ENCODE measurements around the gene MTHFD2L. TPM values are rescaled to one million over a fixed set of nuclear protein-coding genes. Genes with fewer than 3 reads are reported as not detected.

MTHFD2L gene
- 9.1 TPM for total RNA-seq
- long read RNA-seq, transcript MTHFD2L-208 (2 exons, 2,363 nt), result major isoform, 6 of 17 reads
- long read RNA-seq, transcript MTHFD2L-203 (8 exons, 2,354 nt), result major isoform, 6 of 17 reads
- long read RNA-seq, partial matches to known transcripts, result 0 of 17 reads
- long read RNA-seq, other reads (novel, unspliced or antisense), result 5 of 17 reads

DNA sequence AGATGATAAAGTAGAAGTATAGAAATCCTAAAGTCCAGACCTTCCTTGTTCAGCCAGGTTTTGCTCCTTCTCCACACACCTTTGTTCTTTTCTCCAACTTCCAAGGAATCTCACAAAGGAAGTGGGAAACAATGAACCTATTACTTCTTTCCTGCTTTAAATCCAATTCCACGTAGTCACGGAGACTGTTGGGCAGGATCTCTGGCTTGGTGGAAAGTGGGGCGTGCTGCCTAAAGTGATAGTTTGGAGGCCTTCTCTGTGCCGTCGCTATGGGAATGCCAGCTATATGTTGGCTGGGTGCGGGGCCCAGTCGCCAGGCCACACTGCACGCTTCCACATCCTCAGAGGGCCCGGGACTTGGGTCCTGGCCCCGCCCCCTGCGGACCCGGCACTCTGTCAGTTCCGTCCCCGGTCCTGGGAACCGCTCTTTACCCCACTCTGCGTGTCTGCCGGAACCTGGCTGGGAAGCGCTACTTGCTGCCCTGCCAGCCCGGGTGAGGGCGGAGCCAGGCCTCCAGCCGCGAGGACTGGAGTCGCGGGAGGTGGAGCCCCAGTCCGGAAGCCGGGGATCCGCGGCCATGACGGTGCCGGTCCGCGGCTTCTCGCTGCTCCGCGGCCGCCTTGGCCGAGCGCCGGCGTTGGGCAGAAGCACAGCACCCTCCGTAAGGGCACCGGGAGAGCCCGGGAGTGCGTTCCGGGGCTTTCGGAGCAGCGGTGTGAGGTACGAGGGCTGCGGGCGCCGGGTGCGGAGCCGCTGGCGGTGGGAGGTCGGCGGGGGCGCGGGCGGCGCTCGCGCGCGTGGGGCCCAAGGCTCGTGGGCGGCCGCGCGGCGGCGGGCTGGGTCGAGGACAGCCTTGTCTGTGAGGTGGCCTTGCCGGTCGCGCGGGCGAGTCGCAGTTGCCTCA lies at the start of gene MTHFD2L:
TSS of gene MTHFD2L (plus strand) at position 558 of the 905 bp plus-strand sequence. CDS start at position 579, 21 bp downstream.
- ATAC-seq (ENCODE audit: poor library complexity) (peak; percentile 99), DNase-seq (peak; percentile 97)
- intact Hi-C loops (cut with DNase I), result no loop called here

DNA sequence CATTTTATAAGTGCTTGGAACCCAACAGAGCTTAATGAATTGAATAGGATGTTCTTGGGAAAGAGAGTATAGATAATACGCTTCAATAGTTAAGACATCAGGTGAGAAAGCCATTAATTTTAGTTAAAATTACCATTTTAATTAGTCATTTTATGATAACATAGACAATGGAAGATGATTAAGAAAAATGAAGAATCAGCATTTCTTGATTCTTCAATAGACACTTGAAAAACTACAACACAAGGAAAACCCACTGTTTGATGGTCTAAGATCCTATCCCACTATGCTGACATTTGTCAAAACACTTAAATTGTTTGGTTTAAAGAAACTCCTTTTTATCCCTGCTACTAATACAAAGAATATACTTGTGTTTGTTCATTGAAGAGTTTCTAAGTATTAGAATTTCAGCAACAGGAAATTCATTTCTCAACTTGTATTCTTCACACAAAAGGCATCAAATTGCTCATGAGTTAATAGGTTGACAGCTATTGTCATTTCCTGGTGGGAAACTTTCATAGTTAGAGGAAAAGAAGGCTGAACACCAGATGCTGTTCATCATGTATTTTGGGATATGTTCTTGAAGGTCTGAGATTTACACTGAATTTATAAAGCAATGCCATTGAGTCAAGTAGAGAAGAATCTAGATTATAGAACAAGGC lies 49.3 kb upstream of the MTHFD2L start:
- intact Hi-C loops (cut with DNase I), result no loop called here

DNA sequence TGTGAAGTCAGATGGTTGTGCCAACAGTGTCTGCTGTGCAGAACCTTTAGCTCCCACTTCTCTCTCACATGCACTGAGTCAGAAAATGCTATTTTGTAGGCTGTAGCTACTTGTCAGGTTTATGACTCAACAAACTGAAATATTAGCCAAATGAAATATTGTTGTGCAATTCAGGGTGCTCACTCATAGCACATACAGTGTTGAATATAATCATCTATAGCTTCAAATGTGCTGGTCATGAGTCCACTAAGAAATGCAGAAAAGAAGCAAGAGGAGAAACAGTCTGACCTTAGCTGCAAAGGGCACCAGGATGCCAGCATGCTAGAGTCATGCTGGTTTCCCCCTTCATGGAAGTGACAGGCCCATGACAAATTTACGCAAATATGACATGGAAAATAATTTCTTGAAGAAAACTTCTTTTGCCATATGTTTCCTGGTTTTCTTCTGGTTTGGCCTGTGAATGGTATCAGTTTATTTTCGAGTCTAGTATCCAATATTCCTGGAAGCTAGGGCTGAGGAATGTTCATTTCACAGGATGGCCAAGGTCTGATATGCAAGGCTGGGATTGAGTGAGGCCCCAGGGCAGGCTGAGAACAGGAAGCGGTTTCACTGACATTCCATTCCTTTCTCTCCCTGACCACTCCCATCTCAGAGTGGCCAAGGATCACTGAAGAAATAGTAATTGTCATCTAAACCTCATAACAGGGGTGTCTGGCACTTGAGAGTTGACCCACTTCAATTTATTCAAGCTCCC lies 48.6 kb upstream of the MTHFD2L start:
- peak; percentile 51 for DNase-seq
- intact Hi-C loops (cut with DNase I), result no loop called here
- ATAC-seq (ENCODE audit: poor library complexity), result peak; percentile 85

More for the DNA sequence above, 49.3 kb upstream of the MTHFD2L start:
- ATAC-seq (ENCODE audit: poor library complexity) (no peak), DNase-seq (no peak)

DNA sequence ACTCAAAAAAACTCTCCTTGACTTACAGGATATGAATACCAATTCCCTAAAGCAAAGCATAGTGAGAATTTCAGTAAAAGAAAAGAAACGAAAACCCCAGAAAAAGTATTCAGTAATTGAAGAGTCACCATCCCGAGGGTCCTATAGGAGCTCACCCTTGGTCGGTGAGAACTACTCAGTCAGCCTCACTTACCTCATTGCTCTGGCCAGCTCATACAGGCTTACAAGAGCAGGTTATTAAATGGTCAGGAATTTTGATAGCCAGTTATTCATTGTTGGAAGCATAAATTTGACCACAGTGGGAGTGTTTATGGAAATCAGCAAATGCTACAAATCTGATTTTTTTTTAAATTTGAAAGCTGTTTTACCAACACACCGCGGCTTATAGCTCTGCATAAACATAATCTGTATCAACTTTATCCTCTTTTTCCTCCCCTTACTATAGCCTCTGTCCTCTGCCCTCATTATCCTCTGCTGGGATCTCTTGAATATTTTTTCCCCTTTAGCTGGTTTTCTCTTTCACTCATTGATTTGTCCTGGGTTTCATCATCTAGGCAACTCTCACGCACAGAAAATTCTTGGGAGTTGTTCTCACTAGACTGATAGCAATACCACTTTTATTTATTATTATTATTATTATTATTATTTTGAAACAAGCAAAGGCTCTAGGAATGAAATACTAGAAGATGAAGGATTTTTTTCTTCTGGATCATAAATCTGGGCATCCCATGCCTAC lies 47.9 kb upstream of the MTHFD2L start:
- DNase-seq (no peak), ATAC-seq (ENCODE audit: poor library complexity) (no peak)
- intact Hi-C loops (cut with DNase I), result no loop called here

DNA sequence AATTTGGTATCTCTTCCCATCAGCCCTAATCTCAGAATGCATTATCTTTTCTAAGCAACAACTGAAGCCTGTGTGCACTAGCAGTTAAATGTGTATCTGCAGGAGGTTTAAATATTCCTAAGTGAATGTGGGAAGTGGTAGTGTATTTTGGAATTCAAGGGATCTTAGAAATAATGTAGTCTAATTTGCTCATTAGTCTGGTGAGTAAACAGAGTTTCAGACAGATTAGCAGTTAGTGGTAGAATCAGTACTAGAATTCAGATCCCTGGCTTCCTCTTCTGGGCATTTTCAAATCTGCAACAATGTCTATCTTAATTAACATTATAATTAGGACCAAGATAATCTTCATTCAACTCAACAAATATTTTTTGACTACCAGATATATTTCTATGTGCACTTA lies 47.2 kb upstream of the MTHFD2L start:
- ATAC-seq (ENCODE audit: poor library complexity), result no peak
- intact Hi-C loops (cut with DNase I), result no loop called here

DNA sequence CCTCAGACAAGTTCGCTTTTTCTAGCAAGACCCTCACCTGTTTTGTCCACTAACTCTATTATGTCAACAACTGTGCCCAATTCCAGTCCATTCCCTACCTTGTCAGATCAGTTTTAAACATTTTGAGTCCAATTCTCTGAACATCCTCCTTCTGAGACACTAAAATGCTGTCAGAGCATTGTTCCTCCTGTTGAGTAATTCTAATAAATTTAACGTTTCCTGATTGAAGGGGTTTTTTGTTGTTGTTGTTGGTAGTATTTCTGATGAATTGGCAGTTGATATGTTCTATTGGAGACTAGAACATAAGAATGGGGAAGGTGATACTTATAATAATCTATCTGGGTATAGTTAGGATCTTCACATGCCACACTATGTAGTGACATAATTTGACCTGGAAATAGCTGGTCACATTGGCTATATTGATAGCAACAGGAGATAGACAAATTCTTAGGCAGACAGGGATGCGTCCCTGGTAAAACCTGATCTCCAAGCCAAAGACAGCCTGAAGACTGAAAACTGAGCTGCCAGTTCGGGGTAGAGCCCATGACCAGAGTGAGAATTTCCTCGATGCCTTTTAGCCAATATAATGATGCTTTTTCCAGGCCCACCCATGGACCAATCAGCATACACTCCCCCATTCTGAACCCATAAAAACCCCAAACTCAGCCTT lies 46.5 kb upstream of the MTHFD2L start:
- intact Hi-C loops (cut with DNase I), result no loop called here
- no peak for ATAC-seq (ENCODE audit: poor library complexity)

More for the DNA sequence above, 47.2 kb upstream of the MTHFD2L start:
- DNase-seq, result no peak

DNA sequence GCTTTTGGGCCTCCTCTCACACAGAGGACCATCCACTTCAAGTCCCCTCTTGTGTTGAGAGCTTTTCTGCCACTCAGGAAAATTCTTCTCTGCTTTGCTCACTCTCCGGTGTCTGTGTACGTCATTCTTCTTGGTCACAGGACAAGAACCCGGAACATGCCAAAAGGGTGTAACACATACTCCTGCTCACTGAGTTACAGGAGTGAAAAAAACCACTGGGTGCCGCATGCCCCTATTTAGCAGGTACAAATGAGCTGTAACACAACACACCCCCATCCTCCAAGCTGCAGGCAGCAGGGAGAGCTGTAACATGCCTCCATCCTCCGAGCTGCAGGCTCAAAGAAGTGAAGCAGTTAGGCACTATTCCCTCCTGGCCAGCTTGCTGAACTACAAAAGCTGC lies 45.9 kb upstream of the MTHFD2L start:
- no peak for DNase-seq
- intact Hi-C loops (cut with DNase I), result no loop called here
- ATAC-seq (ENCODE audit: poor library complexity), result peak; percentile 40

More for the DNA sequence above, 46.5 kb upstream of the MTHFD2L start:
- DNase-seq, result no peak

DNA sequence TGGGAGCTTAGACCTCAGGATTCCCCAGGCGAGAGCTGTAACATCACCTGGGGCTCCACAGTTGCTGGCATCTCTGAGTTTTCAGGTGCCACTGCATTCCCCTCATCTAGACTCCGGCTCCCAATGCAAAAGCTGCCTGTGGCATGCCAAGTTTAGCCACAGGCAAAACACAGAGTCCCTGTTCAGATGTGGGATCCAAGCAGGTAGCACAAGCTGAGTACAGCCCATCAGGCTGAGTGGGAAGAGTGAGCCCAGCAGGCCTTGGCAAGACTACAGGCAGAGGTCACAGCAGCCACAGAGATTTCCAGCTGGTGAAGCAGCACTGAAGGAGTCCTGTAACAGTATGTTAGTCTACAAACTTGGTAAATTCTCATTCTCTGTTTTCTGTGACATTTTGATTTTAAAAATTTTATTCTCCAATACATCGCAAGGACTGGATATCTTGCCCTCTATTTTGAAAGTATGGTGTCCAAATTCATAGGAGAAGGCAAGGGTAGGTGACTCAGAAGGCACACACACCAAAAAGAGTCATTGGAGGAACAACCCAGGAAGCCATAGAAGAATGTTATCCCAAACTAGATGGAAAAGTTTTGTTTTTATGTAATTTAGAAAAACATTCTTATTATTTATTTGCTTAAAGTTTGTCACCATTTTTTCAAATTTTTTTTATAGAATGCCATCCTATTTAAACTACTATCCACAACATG lies 45.4 kb upstream of the MTHFD2L start:
- intact Hi-C loops (cut with DNase I), result no loop called here
- ATAC-seq (ENCODE audit: poor library complexity) (no peak), DNase-seq (no peak)

DNA sequence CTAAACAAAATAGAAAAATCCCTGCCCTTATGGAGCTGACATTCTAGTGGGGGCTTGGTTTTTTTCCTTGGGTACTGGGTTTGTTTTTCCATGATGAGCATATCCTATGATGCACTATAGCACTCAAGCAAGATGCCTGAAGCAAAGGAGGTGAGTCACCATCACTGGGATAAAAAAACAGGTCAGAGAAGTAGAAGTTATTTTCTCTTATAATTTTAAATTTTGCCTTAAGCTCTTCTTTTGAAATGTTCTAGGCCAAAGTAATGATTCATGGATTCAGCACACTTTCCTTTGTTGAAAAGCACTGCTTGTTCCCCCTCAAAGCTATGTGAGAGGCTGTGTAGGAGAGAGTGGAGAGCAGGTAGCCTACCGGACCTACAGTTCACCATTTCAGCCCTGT lies 43.7 kb upstream of the MTHFD2L start:
- intact Hi-C loops (cut with DNase I), result no loop called here
- DNase-seq (no peak), ATAC-seq (ENCODE audit: poor library complexity) (no peak)

DNA sequence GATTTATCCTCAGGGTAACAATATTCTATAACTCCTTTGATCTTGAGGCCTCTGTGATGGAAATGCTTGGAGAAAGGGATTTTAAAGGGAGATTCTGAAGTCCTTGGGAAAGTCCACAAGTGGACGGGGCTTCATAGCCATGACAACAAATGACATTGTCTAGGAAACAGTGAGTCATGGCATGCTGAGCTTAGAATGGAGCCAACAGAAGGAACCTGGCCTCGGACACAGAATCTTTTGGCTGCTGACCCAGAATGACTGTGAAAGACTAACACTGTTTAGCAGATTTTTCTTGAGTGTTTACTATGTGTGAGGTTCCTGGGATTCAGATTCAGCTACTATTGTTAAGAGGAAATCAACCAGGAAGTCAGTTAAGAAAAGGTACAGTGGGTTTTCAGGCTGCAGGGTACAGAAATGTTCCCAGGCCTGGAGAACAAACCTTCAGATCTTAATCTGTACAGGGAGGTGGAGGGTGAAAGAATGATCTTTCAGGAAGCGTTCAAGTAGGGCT lies 40.8 kb upstream of the MTHFD2L start:
- ATAC-seq (ENCODE audit: poor library complexity), result peak; percentile 97
- DNase-seq, result peak; percentile 54
- intact Hi-C loops (cut with DNase I), result no loop called here

DNA sequence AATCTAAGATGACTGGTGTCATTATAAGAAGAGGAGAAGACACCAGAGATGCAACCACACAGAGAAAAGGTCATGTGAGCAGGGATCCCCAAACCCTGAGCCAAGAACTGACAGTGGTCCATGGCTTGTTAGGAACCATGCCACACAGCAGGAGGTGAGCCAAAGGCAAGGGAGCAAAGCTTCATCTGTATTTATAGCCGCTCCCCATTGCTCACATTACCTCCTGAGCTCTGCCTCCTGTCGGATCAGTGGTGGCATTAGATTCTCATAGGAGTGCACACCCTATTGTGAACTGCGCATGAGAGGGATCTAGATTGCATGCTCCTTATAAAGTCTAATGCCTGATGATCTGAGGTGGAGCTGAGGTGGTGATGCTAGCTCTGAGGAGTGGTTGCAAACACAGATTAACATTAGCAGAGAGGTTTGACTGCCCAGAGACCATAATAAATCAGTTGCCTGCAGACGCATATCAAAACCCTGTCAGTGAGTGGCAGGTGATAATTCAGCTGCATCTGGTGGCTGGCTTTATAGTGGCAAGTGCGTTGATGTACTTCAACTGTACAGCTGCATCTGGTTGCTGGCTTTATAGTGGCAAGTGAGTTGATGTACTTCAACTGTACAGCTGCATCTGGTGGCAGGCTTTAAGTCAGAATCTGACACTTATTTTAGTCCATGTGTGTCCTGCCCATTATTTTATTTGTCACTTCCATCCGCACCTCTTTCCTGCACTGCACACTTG lies 39.1 kb upstream of the MTHFD2L start:
- intact Hi-C loops (cut with DNase I), result no loop called here
- DNase-seq (no peak), ATAC-seq (ENCODE audit: poor library complexity) (no peak)

DNA sequence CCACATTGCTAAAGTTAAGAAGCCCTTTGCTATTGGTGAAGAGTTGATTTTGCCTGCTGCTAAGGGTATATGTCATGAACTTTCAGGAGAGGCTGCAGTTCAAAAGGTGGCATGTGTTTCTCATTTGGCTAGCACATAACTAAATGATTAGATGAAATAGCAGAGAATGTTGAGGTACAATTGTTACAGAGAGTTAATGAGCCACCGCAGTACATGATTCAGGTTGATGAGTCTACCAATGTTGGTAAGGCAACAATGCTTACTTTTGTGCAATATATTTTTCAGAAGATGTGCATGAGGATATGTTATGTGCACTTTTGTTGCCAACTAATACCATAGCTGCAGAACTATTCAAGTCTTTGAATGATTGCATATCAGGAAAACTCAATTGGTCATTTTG lies 37.8 kb upstream of the MTHFD2L start:
- intact Hi-C loops (cut with DNase I), result no loop called here
- ATAC-seq (ENCODE audit: poor library complexity), result no peak

DNA sequence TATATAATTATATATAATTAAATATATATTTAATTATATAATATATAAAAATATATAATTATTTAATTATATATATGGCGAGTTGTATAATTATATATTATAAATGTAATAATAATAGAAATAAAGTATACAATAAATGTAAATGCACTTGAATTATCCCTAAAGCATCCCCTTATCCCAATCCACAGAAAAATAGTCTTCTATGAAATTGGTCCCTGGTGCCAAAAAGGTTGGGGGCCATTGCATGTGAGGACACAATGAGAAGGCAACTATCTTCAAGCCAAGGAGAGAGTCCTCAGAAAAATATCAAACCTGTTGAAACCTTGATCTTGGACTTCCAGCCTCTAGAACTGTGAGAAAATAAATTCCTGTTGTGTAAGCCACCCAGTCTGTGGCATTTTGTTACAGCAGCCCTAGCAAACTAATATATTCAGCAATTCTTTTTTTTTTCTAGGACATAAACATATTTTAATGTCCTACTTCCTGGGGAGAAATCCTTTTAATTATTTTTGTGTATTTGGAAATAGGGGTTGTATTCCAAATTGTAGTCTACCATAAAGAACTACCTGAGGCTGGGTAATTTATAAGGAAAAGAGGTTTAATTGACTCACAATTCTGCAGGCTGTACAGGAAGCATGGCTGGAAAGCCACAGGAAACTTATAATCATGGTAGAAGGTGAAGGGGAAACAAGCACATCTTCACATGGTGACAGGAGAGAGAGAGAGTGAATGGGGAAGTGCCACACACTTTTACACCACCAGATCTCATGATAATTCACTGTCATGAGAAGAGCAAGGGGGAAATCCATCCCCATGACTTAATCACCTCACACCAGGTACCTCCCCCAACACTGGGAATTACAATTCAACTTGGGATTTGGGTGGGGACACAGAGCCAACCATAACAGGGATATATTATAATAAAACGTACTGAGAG lies 36.0 kb upstream of the MTHFD2L start:
- no peak for ATAC-seq (ENCODE audit: poor library complexity)
- intact Hi-C loops (cut with DNase I), result no loop called here
- no peak for DNase-seq

More for the DNA sequence above, 37.8 kb upstream of the MTHFD2L start:
- DNase-seq, result no peak

DNA sequence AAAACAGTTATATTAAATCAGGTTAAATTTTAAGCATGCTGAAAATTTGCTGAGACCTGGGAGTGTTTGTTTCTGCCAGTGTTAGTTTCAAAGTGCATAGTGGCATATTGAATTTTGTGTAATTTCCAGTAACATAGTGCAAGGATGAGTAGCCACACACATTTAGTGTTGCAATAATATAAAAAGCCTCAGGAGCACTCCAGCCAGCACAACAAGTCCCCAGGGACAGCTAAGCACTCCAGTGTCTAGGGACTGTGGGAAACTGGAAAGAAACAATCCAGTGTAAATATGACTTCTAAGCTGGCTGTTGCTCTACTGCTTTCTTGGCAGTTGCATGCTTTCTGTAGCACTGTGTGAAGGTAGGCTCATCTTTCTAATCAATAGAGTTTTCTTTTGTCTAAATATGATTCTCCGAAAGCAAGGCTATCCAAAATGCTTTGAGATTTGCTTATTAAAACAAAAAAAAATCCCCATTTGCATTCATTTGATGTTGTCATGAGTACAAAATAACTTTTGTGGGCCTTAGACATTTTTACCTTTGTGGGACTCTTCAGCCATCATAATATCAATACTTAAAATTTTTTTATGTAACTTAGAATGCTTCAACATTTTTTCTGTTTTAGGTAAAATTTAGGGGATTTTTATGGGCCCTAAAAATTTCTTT lies 34.7 kb upstream of the MTHFD2L start:
- intact Hi-C loops (cut with DNase I), result no loop called here
- DNase-seq, result peak; percentile 43
- peak; percentile 71 for ATAC-seq (ENCODE audit: poor library complexity)

DNA sequence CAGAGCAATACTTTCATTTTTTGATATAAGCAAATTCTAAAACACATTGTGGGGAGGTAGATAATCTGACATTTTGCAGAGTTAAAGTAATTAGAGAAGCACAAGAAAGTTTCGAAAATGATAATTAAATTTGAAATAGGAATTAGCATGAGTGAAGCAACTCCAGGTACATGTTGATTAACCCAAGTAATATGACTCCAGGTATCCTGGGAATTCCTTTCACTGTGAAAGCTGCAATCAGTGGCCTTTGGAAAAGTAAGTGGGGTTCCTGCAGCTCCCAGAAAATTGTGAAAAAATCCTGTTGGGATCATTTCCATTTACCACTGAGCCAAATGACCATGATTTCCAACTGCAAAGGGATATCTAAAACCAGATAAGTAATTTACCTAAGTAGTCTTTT lies 32.9 kb upstream of the MTHFD2L start:
- DNase-seq (no peak), ATAC-seq (ENCODE audit: poor library complexity) (no peak)
- intact Hi-C loops (cut with DNase I), result no loop called here

Data from Right ventricle myocardium superior (tissue), 1 donor.